Common myeloid progenitor, CD34-positive (primary cell): ENCODE data around the gene CXXC4.

Source experiments
- CTCF ChIA-PET: fragments of 350-600 bp; sonication (Branson Sonifier 250); formaldehyde crosslinking; loops from one replicate; lab custom pipeline; 2021; ENCODE audit warnings: antibody characterized with exemption; lab: Charles Lee
- POLR2A ChIA-PET: fragments of 350-600 bp; sonication (Branson Sonifier 250); formaldehyde crosslinking; loops from one replicate; lab custom pipeline; 2021; ENCODE audit warnings: antibody characterized with exemption; lab: Charles Lee
- DNase-seq, 3 donors: peaks; one replicate each; pipeline versions ENCODE4 v3.0.0 to v3.0.0-alpha.2; 2013
- H3K27ac ChIP-seq, 2 experiments: 1 replicate in 1 of 2; 2 replicates in 1 of 2; pipeline ENCODE4 v1.7.0; 2013; ENCODE audit warnings: inconsistent platforms in 2 of 2, low read length in 2 of 2, mild to moderate bottlenecking in 2 of 2, low read depth in 1 of 2, moderate library complexity in 1 of 2; ENCODE audit not compliant: severe bottlenecking in 2 of 2, insufficient read depth in 1 of 2, poor library complexity in 1 of 2
- H3K27me3 ChIP-seq, 5 experiments: replicated peaks in 2 of 5; 1 replicate in 3 of 5; 2 replicates in 2 of 5; pipeline versions ENCODE4 v1.6.1 to v1.7.0; 2013; ENCODE audit warnings: low read length in 4 of 5, mild to moderate bottlenecking in 2 of 5, moderate library complexity in 2 of 5, inconsistent platforms in 1 of 5; ENCODE audit not compliant: insufficient read depth in 5 of 5, control insufficient read depth in 4 of 5
- H3K36me3 ChIP-seq, 4 experiments: 1 replicate in 2 of 4; 2 replicates in 2 of 4; pipeline versions ENCODE4 v1.6.1 to v1.7.0; 2013; ENCODE audit warnings: low read length in 3 of 4, control low read depth in 1 of 4, mild to moderate bottlenecking in 1 of 4; ENCODE audit not compliant: control insufficient read depth in 4 of 4, insufficient read depth in 4 of 4
- H3K4me1 ChIP-seq, 4 experiments: 1 replicate in 3 of 4; 2 replicates in 1 of 4; pipeline versions ENCODE4 v1.6.1 to v1.7.1; 2013; ENCODE audit warnings: low read length in 3 of 4, mild to moderate bottlenecking in 3 of 4, control low read depth in 1 of 4, inconsistent platforms in 1 of 4, moderate library complexity in 1 of 4; ENCODE audit not compliant: control insufficient read depth in 4 of 4, insufficient read depth in 4 of 4; ENCODE audit errors: control extremely low read depth in 1 of 4
- H3K4me3 ChIP-seq, 7 experiments: 1 replicate in 4 of 7; 2 replicates in 3 of 7; pipeline versions ENCODE4 v1.5.1 to v1.7.0; 2013; ENCODE audit warnings: mild to moderate bottlenecking in 7 of 7, low read length in 6 of 7, moderate library complexity in 6 of 7, inconsistent platforms in 2 of 7, low read depth in 2 of 7, control low read depth in 1 of 7; ENCODE audit not compliant: insufficient read depth in 4 of 7, control insufficient read depth in 1 of 7; ENCODE audit errors: extremely low read depth in 1 of 7
- H3K9me3 ChIP-seq, 5 experiments: 1 replicate in 4 of 5; 2 replicates in 1 of 5; pipeline versions ENCODE4 v1.6.1 to v1.7.1; 2013; ENCODE audit warnings: low read length in 4 of 5, mild to moderate bottlenecking in 2 of 5, inconsistent platforms in 1 of 5, low read depth in 1 of 5, moderate library complexity in 1 of 5; ENCODE audit not compliant: control insufficient read depth in 4 of 5, insufficient read depth in 2 of 5; ENCODE audit errors: control extremely low read depth in 1 of 5
- WGBS: methylation state at CpG from one replicate; pipeline ENCODE4 v1.1.5; 2013; ENCODE audit not compliant: insufficient coverage; 5-methylcytosine and 5-hydroxymethylcytosine counted together

CXXC4 gene

GRCh38 chr4:104490096-104490769 lies 4.5 kb downstream of the CXXC4 start:
- DNase-seq = peak in 1 of 3 donors; percentile 49
- WGBS = 29% methylated on average over 1 of the region's 7 CpGs
- Histone ChIP-seq H3K9me3 (no peaks in the 10 kb centered on the region), H3K36me3 (no peaks in the 10 kb centered on the region), H3K27ac (no peak overlapping the region), H3K27me3 (peaks cover 22 to 89% (median 41%) of the 10 kb centered on the region in 5 experiments), H3K4me1 (peaks cover 2 to 21% (median 17%) of the 10 kb centered on the region in 4 experiments), H3K4me3 (peak overlapping the region in 5 of 7 experiments; percentile 28 to 82 (median 61))
- CTCF ChIA-PET = no interaction called here
- POLR2A ChIA-PET = no interaction called here

- ChIA-PET CTCF (no interaction called here), POLR2A (no interaction called here)
- Histone ChIP-seq H3K4me3 (no peak overlapping the region), H3K27me3 (peaks cover 21 to 87% (median 41%) of the 10 kb centered on the region in 5 experiments), H3K36me3 (no peaks in the 10 kb centered on the region), H3K9me3 (no peaks in the 10 kb centered on the region), H3K4me1 (peaks cover 2 to 17% (median 14%) of the 10 kb centered on the region in 4 experiments), H3K27ac (no peak overlapping the region)
- no peak for DNase-seq
These were observed 5.0 kb downstream of the CXXC4 start for GRCh38 chr4:104489731-104490095.

- Histone ChIP-seq H3K36me3 (no peaks in the 10 kb centered on the region), H3K4me1 (peaks cover 2 to 13% (median 11%) of the 10 kb centered on the region in 4 experiments), H3K27ac (no peak overlapping the region), H3K27me3 (peaks cover 13 to 79% (median 35%) of the 10 kb centered on the region in 5 experiments), H3K4me3 (no peak overlapping the region), H3K9me3 (no peaks in the 10 kb centered on the region)
- ChIA-PET CTCF (no interaction called here), POLR2A (no interaction called here)
- DNase-seq = no peak
- WGBS = no CpG with 5 or more reads among the region's 1 CpG
These were observed 6.5 kb downstream of the CXXC4 start for GRCh38 chr4:104488151-104488550.

GRCh38 chr4:104486716-104487504 lies 7.8 kb downstream of the CXXC4 start:
- H3K36me3 ChIP-seq = no peaks in the 10 kb centered on the region
- peaks cover 10 to 71% (median 31%) of the 10 kb centered on the region in 5 experiments for H3K27me3 ChIP-seq
- H3K27ac ChIP-seq = no peak overlapping the region
- no peak overlapping the region for H3K4me3 ChIP-seq
- peaks cover 2 to 13% (median 10%) of the 10 kb centered on the region in 4 experiments for H3K4me1 ChIP-seq
- no peaks in the 10 kb centered on the region for H3K9me3 ChIP-seq
- POLR2A ChIA-PET = no interaction called here
- CTCF ChIA-PET = no interaction called here
- WGBS = 100% methylated on average over 1 of the region's 2 CpGs
- no peak for DNase-seq

- H3K4me1 ChIP-seq = no peaks in the 10 kb centered on the region
- H3K27ac ChIP-seq = no peak overlapping the region
- ChIA-PET POLR2A (no interaction called here), CTCF (no interaction called here)
- no peak for DNase-seq
- H3K4me3 ChIP-seq = no peak overlapping the region
- no peaks in the 10 kb centered on the region for H3K9me3 ChIP-seq
- 89% methylated on average over 3 of the region's 4 CpGs for whole genome bisulfite sequencing
- no peaks in the 10 kb centered on the region for H3K36me3 ChIP-seq
- peaks cover 0 to 9% (median 0%) of the 10 kb centered on the region in 5 experiments for H3K27me3 ChIP-seq
These were observed 19.0 kb downstream of the CXXC4 start for GRCh38 chr4:104475652-104476051.

- no peaks in the 10 kb centered on the region for H3K9me3 ChIP-seq
- CTCF ChIA-PET = no interaction called here
- no peaks in the 10 kb centered on the region for H3K4me1 ChIP-seq
- H3K27me3 ChIP-seq = peaks cover 0 to 10% (median 0%) of the 10 kb centered on the region in 5 experiments
- DNase-seq = no peak
- WGBS = no CpG with 5 or more reads among the region's 1 CpG
- no peak overlapping the region for H3K27ac ChIP-seq
- H3K36me3 ChIP-seq = no peaks in the 10 kb centered on the region
- POLR2A ChIA-PET = no interaction called here
- no peak overlapping the region for H3K4me3 ChIP-seq
These were observed 21.9 kb downstream of the CXXC4 start for GRCh38 chr4:104472766-104473165.

GRCh38 chr4:104470770-104471169 lies 23.9 kb downstream of the CXXC4 start:
- no peaks in the 10 kb centered on the region for H3K4me1 ChIP-seq
- ChIA-PET CTCF (no interaction called here), POLR2A (no interaction called here)
- no peak for DNase-seq
- no CpG with 5 or more reads among the region's 1 CpG for WGBS
- H3K36me3 ChIP-seq = no peaks in the 10 kb centered on the region
- H3K27me3 ChIP-seq = peaks cover 0 to 9% (median 0%) of the 10 kb centered on the region in 5 experiments
- no peak overlapping the region for H3K27ac ChIP-seq
- H3K4me3 ChIP-seq = no peak overlapping the region
- no peaks in the 10 kb centered on the region for H3K9me3 ChIP-seq
